HT1080 (cell line): Measurements from ENCODE around the gene POTED. TPM values are rescaled to one million over a fixed set of nuclear protein-coding genes. Genes with fewer than 3 reads are reported as not detected.
"Not testable (repeated sequence)": the region's sequence is repeated elsewhere in the genome, so short reads cannot be mapped to it uniquely, and the experiment has no call there.

ENCODE experiments used
- DNase-seq: peaks from one replicate; pipeline ENCODE4 v3.0.0-alpha.2; 2015; ENCODE audit warnings: low read depth
- polyA plus RNA-seq, 2 experiments: library from polyadenylated mRNA; depleted of rRNA; stranded (reverse); fragments of >200 nt; gene quantifications; 2 replicates each; pipeline ENCODE4 v1.2.3, GENCODE V29; 2015
- small RNA-seq: library from RNA; depleted of rRNA; stranded (forward); fragments of <200 nt; gene quantifications from one replicate; pipeline ENCODE3, GENCODE V24; 2014
- total RNA-seq: library from RNA; depleted of rRNA; stranded (reverse); fragments of >200 nt; shearing (Covaris generic); gene quantifications from 2 replicates; pipeline ENCODE4 v1.2.3, GENCODE V29; 2014; rRNA removed

POTED gene
- not detected in 2 replicates for total RNA-seq
- not detected in 2 replicates for polyA plus RNA-seq (2015; cell fraction: cytosol; rRNA removed)
- polyA plus RNA-seq (2015; cell fraction: nucleus; rRNA removed), result 0.19 TPM in 1 of 2 replicates, not detected in the other

GRCh38 chr21:13609477-13609876 is at the start of gene POTED:
POTED (plus strand) TSS chr21:13609777; CDS start chr21:13610229, 452 bp downstream.
- not testable (repeated sequence) for DNase-seq

DNA sequence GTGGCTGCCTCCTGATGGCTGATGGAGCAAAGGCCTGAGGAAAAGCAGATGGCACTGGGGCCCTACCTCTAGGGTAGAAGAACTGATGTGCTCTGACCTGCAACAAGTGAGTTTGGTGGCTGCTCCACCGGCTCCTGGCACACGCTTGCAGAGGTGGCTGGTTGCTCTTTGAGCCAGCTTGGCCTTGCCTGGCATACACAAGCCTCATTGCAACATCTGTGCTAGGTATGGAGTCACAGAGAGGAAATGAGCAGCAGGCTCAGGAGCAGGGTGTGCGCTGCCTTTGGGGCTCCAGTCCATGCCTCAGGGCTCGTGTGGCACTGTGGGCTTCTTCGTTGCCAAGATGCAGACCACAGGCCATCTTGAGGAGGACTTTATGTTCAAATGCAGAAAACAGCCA is 40.5 kb downstream of the POTED start:
- DNase-seq, result not testable (repeated sequence)

DNA sequence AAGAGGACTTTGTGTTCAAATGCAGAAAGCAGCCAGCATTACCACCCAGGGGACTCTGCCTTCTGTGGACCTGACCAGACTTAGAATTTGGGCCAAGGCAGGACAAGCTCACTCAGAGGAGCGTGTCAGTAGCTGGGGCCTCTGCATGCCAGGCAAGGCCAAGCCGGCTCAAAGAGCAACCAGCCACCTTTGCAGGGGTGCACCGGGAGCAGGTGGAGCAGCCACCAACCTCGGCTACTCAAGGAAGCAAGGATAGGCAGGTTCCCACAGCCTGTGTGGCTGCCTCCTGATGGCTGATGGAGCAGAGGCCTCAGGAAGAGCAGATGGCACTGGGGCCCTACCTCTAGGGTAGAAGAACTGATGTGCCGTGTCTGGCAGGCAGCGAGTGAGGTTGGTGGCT is 42.2 kb downstream of the POTED start:
- DNase-seq, result not testable (repeated sequence)

Small RNAs within 50 kb of the gene (small RNA-seq; reads per million reads assigned to genes)
- not detected for gene AL050303.3
- not detected for gene MIR3118-1
- gene RNU6-286P, result not detected
